GM19193 (cell line): ENCODE results near the gene BANF2.

Source experiments
- POLR2A ChIP-seq: IDR thresholded peaks from 4 replicates; pipeline ENCODE4 v1.6.1; 2011; ENCODE audit not compliant: insufficient read depth, insufficient read length; ENCODE audit errors: extremely low read depth

BANF2 gene

GRCh38 chr20:17710379-17711266 lies 10.9 kb downstream of the BANF2 start:
- no peak for TF ChIP-seq POLR2A

- no peak for TF ChIP-seq POLR2A
These were observed 11.5 kb downstream of the BANF2 start for GRCh38 chr20:17711267-17711627.

GRCh38 chr20:17712201-17712600 lies 12.4 kb downstream of the BANF2 start:
- TF ChIP-seq POLR2A, result no peak

- no peak for TF ChIP-seq POLR2A
These were observed 12.9 kb downstream of the BANF2 start for GRCh38 chr20:17712708-17713107.

- TF ChIP-seq POLR2A, result no peak
These were observed 14.8 kb downstream of the BANF2 start for GRCh38 chr20:17714597-17714996.

GRCh38 chr20:17715075-17715474 lies 15.3 kb downstream of the BANF2 start:
- TF ChIP-seq POLR2A, result no peak

- no peak for TF ChIP-seq POLR2A
These were observed 16.6 kb downstream of the BANF2 start for GRCh38 chr20:17716331-17716730.

GRCh38 chr20:17720755-17721154 lies 21.0 kb downstream of the BANF2 start:
- no peak for TF ChIP-seq POLR2A

GRCh38 chr20:17721802-17722486 lies 22.2 kb downstream of the BANF2 start:
- TF ChIP-seq POLR2A, result no peak

GRCh38 chr20:17722493-17723300 lies 22.9 kb downstream of the BANF2 start:
- no peak for TF ChIP-seq POLR2A

GRCh38 chr20:17723301-17723691 lies 23.5 kb downstream of the BANF2 start:
- no peak for TF ChIP-seq POLR2A

- no peak for TF ChIP-seq POLR2A
These were observed 25.5 kb downstream of the BANF2 start for GRCh38 chr20:17725094-17725835.

GRCh38 chr20:17726902-17727301 lies 27.1 kb downstream of the BANF2 start:
- no peak for TF ChIP-seq POLR2A

- TF ChIP-seq POLR2A, result no peak
These were observed 27.6 kb downstream of the BANF2 start for GRCh38 chr20:17727351-17727750.

- TF ChIP-seq POLR2A, result no peak
These were observed 28.3 kb downstream of the BANF2 start for GRCh38 chr20:17728074-17728473.

GRCh38 chr20:17730071-17730470 lies 30.3 kb downstream of the BANF2 start:
- TF ChIP-seq POLR2A, result no peak

GRCh38 chr20:17731233-17731632 lies 31.5 kb downstream of the BANF2 start:
- TF ChIP-seq POLR2A, result no peak
